Activated T-helper 9 cell treated with anti-CD3 and anti-CD28 coated beads, Interleukin-2, amount 50 U/mL, for 16 hours (primary cell): ENCODE measurements around the gene DHX57.
"Not testable (repeated sequence)": the region's sequence is repeated elsewhere in the genome, so short reads cannot be mapped to it uniquely, and the experiment has no call there.

Experiments
- DNase-seq: peaks from one replicate; pipeline ENCODE4 v3.0.0-alpha.2; 2020; ENCODE audit warnings: low read depth

Gene DHX57

GRCh38 chr2:38797953-38798352, 77.8 kb downstream of the DHX57 start:
- DNase-seq = no peak

DNA sequence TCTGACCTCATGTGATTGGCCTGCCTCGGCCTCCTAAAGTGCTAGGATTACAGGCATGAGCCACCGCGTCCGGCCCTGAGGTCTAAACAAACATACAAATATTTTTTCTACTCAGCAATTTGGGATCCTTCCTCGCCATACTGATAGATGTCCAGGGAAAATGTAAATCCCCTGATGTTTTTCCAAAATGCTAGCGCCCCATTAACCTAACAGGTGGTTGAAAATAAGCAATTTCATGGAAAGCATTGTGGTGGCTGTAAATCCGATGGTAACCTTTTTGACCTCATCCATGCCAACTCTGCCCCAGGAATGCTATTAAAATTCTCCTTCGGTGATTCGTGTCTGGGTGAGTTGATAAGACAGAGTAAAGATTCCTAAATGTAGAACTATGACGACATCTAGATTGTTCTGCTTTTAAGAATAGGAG, 78.5 kb downstream of the DHX57 start:
- DNase-seq = no peak

- DNase-seq = not testable (repeated sequence)
Measured at GRCh38 chr2:38795016-38795415, 80.7 kb downstream of the DHX57 start.

DNA sequence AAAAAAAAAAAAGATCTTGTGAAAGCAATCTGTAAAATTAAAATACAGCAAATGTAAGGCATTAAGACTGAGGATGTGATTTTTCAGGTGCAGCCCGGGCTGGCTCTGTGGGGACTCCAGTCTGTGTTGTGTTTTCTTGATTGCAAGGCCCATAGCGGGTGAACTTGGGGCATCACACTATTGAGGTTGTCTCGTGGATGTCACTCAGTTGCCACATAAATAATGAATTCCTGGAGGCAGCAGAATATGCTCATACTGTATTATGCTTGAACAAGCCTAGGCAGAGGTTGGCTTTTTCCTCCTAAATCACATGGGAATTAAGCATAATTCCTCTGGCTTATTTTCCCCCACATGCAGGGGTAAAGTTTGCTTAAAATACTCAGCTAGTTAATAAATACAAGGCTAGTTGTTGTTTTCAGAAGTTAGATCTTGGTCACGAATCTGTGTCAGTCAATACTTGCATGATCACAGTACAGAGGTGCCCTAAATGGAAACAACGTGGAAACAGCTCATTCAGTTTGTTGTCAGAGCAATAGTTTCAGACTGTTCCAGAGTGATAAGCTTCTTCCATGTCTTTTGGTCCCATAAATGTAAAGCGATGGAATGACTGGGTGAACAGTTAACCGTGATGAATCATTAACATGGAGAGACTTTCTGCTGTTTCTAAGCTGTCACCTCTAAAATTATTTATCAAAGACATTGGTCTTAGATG, 81.3 kb downstream of the DHX57 start:
- DNase-seq = no peak

- DNase-seq = no peak
Measured at GRCh38 chr2:38793511-38793910, 82.2 kb downstream of the DHX57 start.

- DNase-seq = no peak
Measured at GRCh38 chr2:38792751-38793150, 83.0 kb downstream of the DHX57 start.

GRCh38 chr2:38792321-38792720, 83.4 kb downstream of the DHX57 start:
- DNase-seq = not testable (repeated sequence)

GRCh38 chr2:38791744-38792143, 84.0 kb downstream of the DHX57 start:
- no peak for DNase-seq

- no peak for DNase-seq
Measured at GRCh38 chr2:38789691-38790090, 86.0 kb downstream of the DHX57 start.

- no peak for DNase-seq
Measured at GRCh38 chr2:38788306-38788705, 87.4 kb downstream of the DHX57 start.

- DNase-seq = no peak
Measured at GRCh38 chr2:38783586-38783985, 92.1 kb downstream of the DHX57 start.

DNA sequence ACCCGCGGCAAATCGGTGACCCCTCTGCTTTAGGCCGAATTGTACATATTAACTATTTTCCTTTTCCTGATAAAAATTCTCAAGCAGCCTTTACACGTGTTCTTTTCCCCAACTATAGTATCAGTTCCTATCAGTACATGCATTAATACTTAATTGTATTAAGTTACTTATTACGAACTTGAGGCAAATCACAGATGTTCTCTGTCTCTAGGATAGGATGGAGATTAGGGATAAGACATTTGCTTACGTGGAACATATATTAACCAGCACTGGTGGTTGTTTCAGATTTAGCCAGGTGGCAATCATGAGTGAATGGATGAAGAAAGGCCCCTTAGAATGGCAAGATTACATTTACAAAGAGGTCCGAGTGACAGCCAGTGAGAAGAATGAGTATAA, 97.0 kb downstream of the DHX57 start:
- no peak for DNase-seq

- no peak for DNase-seq
Measured at GRCh38 chr2:38776531-38776930, 99.2 kb downstream of the DHX57 start.

GRCh38 chr2:38775921-38776225, 99.9 kb downstream of the DHX57 start:
- DNase-seq = no peak

DNA sequence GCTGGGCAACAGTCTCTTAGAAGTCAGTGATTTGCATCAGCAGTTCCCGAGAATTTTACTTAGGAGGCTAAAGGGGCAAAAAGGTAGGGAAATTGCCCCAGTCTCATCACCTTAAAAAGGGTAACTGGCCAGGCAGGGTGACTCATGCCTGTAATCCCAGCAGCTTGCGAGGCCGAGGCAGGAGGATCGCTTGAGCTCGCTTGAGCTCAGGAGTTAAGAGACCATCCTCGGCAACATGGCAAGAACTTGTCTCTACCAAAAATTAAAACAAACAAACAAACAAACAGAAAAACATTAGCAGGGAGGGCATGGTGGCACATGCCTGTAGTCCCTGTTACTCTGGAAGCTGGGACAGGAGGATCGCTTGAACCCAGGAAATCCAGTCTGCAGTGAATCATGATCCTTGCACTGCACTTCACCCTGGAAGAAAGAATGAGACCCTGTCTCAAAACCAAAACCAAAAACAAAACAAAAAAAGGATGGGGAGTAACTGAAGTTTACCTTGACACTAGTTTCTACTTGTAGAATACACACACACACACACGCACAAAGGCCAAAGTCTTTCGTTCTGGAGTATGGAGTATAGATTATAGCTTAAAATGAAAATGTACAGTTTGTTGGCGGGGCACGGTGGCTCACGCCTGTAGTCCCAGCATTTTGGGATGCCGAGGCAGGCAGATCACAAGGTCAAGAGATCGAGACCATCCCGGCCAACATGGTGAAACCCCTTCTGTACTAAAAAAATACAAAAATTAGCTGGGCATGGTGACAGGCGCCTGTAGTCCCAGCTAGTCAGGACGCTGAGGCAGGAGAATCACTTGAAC, 100.4 kb downstream of the DHX57 start:
- DNase-seq = no peak

DNA sequence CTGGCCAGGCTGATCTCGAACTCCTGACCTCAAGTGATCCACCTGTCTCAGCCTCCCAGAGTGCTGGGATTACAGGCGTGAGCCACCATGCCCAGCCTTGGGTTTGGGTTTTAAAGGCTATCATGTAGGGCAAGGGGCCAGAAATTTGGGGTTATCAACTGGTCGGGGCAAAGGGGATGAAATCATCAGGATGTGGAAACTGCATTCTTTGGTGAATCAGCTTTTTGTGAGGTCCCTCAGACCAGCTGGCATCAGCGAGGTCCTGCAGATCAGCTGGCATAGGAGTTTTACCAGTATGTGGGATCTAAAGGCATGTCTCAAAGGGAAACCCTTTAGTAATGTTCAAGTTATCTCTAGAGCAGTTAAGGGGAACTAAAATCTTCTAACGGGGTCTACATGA, 104.1 kb downstream of the DHX57 start:
- DNase-seq = no peak

DNA sequence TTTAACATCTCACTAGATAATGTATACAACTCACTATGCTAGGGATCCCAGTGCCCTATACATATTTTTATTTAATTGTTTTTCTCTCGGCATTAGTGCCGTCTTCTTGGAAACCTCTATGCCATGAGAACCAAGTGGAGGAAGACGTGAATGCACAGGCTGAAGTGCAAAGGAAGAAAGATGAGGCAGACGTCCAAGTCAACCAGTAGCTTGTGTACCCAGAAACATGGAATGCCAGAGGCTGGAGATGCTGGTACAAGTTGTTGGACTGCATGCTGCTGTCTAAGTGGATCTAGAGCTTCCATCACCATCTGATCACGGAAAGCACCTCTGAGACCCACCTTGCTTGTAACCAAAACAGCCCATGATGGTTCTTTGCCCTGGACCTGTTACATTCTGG, 110.2 kb downstream of the DHX57 start:
- DNase-seq = no peak

- no peak for DNase-seq
Measured at GRCh38 chr2:38765149-38765548, 110.6 kb downstream of the DHX57 start.

DNA sequence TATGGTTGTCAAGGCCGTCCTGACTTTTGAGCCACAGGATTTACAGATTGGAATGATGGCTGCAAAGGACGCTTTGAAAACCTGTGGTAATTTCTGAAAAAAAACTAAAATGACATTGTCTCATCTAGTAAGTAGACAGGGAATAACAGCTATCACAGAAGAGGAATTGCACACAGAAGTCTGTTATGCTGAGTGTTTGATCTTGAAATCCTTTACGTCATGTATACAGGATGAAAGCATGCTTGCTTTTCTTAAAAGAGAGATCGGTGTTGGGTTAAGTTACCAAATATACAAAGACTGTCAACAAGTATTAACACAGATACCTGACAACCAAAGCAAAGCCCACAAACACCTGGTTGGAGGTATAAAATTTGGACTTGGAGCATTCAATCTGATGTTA, 112.0 kb downstream of the DHX57 start:
- DNase-seq = no peak

DNA sequence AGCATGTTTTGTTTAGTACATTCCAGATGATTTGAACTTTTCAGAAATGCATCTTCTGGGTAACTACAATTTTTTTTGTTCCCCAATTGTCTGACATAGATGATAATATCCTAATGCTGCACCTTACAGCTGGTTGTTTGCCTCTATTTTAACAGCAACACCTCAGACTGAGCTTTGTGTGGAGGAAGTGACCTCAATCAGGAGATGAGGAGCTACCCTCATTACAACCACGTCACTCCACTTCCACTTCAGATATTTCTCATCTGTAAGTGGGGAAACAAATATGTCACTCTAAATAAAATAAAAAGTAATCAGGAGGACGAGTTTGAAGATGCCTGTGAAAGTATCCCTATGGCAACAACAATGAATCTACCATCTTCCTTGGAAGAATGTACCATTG, 112.5 kb downstream of the DHX57 start:
- no peak for DNase-seq

DNA sequence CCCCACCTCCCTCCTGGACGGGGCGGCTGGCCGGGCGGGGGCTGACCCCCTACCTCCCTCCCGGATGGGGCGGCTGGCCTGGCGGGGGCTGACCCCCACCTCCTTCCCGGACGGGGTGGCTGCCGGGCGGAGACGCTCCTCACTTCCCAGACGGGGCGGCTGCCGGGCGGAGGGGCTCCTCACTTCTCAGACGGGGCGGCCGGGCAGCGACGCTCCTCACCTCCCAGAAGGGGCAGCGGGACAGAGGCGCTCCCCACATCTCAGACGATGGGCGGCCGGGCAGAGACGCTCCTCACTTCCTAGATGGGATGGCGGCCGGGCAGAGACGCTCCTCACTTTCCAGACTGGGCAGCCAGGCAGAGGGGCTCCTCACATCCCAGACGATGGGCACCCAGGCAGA, 119.8 kb downstream of the DHX57 start:
- not testable (repeated sequence) for DNase-seq

- no peak for DNase-seq
Measured at GRCh38 chr2:38754506-38754905, 121.2 kb downstream of the DHX57 start.

GRCh38 chr2:38754049-38754448, 121.7 kb downstream of the DHX57 start:
- no peak for DNase-seq
